GM18499 (cell line): ENCODE data around the gene FUCA1.
"Not testable (repeated sequence)": the region's sequence is repeated elsewhere in the genome, so short reads cannot be mapped to it uniquely, and the experiment has no call there.

Experiments
- ATAC-seq: cut with Tn5 transposase; IDR thresholded peaks from one replicate; pipeline ENCODE4 v1.9.1; 2021; ENCODE audit warnings: moderate number of reproducible peaks; ENCODE audit not compliant: insufficient read depth, unreplicated experiment

Gene FUCA1

GRCh38 chr1:23896491-23896890 lies 28.4 kb upstream of the FUCA1 start:
- no peak for ATAC-seq

GRCh38 chr1:23895993-23896392 lies 27.9 kb upstream of the FUCA1 start:
- no peak for ATAC-seq

- no peak for ATAC-seq
Observed at GRCh38 chr1:23895082-23895481, 27.0 kb upstream of the FUCA1 start.

GRCh38 chr1:23889074-23889473 lies 21.0 kb upstream of the FUCA1 start:
- ATAC-seq: no peak

- no peak for ATAC-seq
Observed at GRCh38 chr1:23885222-23885621, 17.1 kb upstream of the FUCA1 start.

- no peak for ATAC-seq
Observed at GRCh38 chr1:23882746-23883145, 14.7 kb upstream of the FUCA1 start.

GRCh38 chr1:23879809-23880208 lies 11.7 kb upstream of the FUCA1 start:
- ATAC-seq: no peak

- ATAC-seq: no peak
Observed at GRCh38 chr1:23878668-23879067, 10.6 kb upstream of the FUCA1 start.

- no peak for ATAC-seq
Observed at GRCh38 chr1:23875382-23875781, 7.3 kb upstream of the FUCA1 start.

- ATAC-seq: no peak
Observed at GRCh38 chr1:23872421-23872820, 4.3 kb upstream of the FUCA1 start.

GRCh38 chr1:23869051-23869450 lies 961 bp upstream of the FUCA1 start:
- ATAC-seq: no peak

- ATAC-seq: no peak
Observed at GRCh38 chr1:23868557-23869016, 497 bp upstream of the FUCA1 start.

GRCh38 chr1:23867542-23867894 lies 572 bp downstream of the FUCA1 start:
- no peak for ATAC-seq

GRCh38 chr1:23865543-23865930 lies 2.6 kb downstream of the FUCA1 start:
- ATAC-seq: no peak

GRCh38 chr1:23864801-23865542 lies 3.1 kb downstream of the FUCA1 start:
- ATAC-seq: no peak

- no peak for ATAC-seq
Observed at GRCh38 chr1:23862640-23863039, 5.5 kb downstream of the FUCA1 start.

GRCh38 chr1:23854568-23854967 lies 13.5 kb downstream of the FUCA1 start:
- no peak for ATAC-seq

- ATAC-seq: not testable (repeated sequence)
Observed at GRCh38 chr1:23853124-23853523, 15.0 kb downstream of the FUCA1 start.

- ATAC-seq: not testable (repeated sequence)
Observed at GRCh38 chr1:23851406-23851805, 16.7 kb downstream of the FUCA1 start.

GRCh38 chr1:23848673-23849616 lies 19.1 kb downstream of the FUCA1 start:
- no peak for ATAC-seq

- not testable (repeated sequence) for ATAC-seq
Observed at GRCh38 chr1:23847482-23848095, 20.5 kb downstream of the FUCA1 start.
